IPS-18a (cell line): ENCODE results near the gene MAB21L4.

Experiments
- H3K27ac ChIP-seq: one replicate; pipeline ENCODE4 v1.5.1; 2013; ENCODE audit warnings: low read length
- H3K27me3 ChIP-seq: one replicate; pipeline ENCODE4 v1.6.1; 2013; ENCODE audit warnings: mild to moderate bottlenecking, low read length; ENCODE audit not compliant: control insufficient read depth, insufficient read depth
- H3K36me3 ChIP-seq: one replicate; pipeline ENCODE4 v1.6.1; 2013; ENCODE audit warnings: low read depth, low read length; ENCODE audit not compliant: control insufficient read depth
- H3K4me1 ChIP-seq: one replicate; pipeline ENCODE4 v1.6.1; 2013; ENCODE audit warnings: low read depth, low read length; ENCODE audit not compliant: control insufficient read depth
- H3K4me3 ChIP-seq: one replicate; pipeline ENCODE4 v1.5.1; 2013; ENCODE audit warnings: low read length
- H3K9ac ChIP-seq: one replicate; pipeline ENCODE4 v1.6.1; 2013; ENCODE audit warnings: mild to moderate bottlenecking, low read length, moderate library complexity
- H3K9me3 ChIP-seq: one replicate; pipeline ENCODE4 v1.6.1; 2013; ENCODE audit warnings: low read depth, low read length; ENCODE audit not compliant: control insufficient read depth

Gene MAB21L4

DNA sequence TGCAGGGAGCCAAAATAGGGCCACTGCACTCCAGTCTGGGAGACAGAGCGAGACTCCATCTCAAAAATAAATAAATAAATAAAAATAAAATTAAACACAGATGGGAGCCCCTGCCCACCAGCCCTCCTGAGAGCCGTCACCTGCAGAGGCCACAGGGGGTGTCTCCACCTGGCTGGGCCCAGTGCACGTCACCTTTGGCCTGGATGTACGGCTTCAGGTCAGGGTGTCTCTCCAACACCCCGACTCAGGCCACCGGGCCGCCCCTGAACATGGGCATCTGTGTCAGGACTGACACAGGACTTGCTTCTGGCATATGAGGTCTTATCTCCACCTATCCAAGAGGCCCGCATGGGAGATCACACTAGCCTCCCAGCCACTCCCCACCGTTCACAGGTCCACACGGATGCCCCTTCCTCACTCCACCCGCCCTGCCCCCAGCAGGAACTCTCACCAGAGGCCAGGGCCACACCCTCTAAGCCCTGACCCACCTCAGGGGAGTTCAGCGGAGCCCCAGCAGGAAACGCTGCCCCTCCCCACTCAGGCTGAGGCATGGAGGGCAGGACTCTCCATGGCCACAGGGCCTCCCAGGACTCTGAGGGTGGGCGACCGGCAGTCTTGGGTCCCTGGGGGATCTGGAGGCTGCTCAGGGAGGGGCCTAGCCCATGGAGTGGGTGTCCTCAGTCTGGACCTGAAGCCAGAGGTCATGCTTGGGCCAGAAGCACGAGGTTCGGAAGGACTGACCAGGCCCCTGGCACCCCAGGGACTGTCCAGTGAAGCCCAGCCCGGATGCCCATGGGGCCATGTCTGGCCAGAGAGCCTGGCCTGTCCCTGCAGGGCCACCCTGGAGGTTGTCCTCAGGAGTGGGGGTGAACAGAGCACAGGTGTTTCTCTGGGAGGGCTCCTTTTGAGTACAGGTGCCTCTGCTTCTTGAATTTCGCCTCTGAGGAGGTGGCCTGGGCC lies 8.5 kb upstream of the MAB21L4 start:
- H3K36me3 ChIP-seq: no peaks in the 10 kb centered on the region
- H3K9ac ChIP-seq: no peak overlapping the region
- no peak overlapping the region for H3K4me3 ChIP-seq

GRCh38 chr2:240903191-240904060 lies 7.5 kb upstream of the MAB21L4 start:
- H3K9me3 ChIP-seq: no peaks in the 10 kb centered on the region
- H3K4me3 ChIP-seq: no peak overlapping the region
- H3K4me1 ChIP-seq: no peaks in the 10 kb centered on the region
- H3K9ac ChIP-seq: no peak overlapping the region
- no peak overlapping the region for H3K27ac ChIP-seq
- no peaks in the 10 kb centered on the region for H3K27me3 ChIP-seq
- no peaks in the 10 kb centered on the region for H3K36me3 ChIP-seq

More for the DNA sequence above, 8.5 kb upstream of the MAB21L4 start:
- no peaks in the 10 kb centered on the region for H3K4me1 ChIP-seq
- H3K9me3 ChIP-seq: no peaks in the 10 kb centered on the region
- H3K27ac ChIP-seq: no peak overlapping the region
- H3K27me3 ChIP-seq: no peaks in the 10 kb centered on the region

GRCh38 chr2:240902615-240903041 lies 6.7 kb upstream of the MAB21L4 start:
- H3K9me3 ChIP-seq: no peaks in the 10 kb centered on the region
- H3K36me3 ChIP-seq: no peaks in the 10 kb centered on the region
- no peak overlapping the region for H3K9ac ChIP-seq
- H3K4me1 ChIP-seq: no peaks in the 10 kb centered on the region
- H3K27me3 ChIP-seq: no peaks in the 10 kb centered on the region
- no peak overlapping the region for H3K4me3 ChIP-seq
- H3K27ac ChIP-seq: no peak overlapping the region

DNA sequence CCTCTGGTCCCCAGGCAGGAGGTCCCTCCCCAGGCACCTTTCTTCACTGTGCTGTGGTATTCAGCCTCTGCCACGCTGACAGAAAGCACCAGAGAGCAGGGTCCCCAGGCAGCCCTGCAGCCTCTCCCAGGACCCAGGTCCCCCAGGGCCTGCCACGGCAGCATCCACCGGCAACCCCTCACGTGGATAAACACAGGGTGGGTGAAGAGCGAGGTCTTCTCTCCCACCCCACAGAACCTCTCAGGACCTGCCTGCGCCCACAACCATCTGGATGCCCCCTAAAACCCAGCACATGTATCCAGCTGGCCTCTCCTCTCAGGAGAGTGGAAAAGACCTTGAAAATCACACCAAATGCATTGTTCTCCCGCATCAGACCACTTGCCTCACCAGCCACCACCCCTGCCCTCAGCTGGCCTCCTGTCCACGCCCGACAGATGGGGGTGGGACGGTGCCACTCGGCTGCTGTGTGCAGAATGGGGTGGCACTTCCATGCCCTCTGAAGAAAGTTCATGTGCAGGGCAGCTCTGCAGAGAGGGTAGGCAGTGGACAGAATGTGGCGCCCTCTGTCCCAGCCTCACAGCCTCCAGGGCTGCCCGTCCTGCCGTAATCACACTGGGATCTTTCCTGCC lies 6.1 kb upstream of the MAB21L4 start:
- H3K27ac ChIP-seq: no peak overlapping the region
- H3K27me3 ChIP-seq: no peaks in the 10 kb centered on the region
- no peaks in the 10 kb centered on the region for H3K4me1 ChIP-seq

GRCh38 chr2:240900141-240900860 lies 4.3 kb upstream of the MAB21L4 start:
- Histone ChIP-seq H3K9ac (no peak overlapping the region), H3K27ac (no peak overlapping the region), H3K4me1 (no peaks in the 10 kb centered on the region)

More for the DNA sequence above, 6.1 kb upstream of the MAB21L4 start:
- Histone ChIP-seq H3K4me3 (no peak overlapping the region), H3K9ac (no peak overlapping the region), H3K9me3 (no peaks in the 10 kb centered on the region), H3K36me3 (no peaks in the 10 kb centered on the region)

DNA sequence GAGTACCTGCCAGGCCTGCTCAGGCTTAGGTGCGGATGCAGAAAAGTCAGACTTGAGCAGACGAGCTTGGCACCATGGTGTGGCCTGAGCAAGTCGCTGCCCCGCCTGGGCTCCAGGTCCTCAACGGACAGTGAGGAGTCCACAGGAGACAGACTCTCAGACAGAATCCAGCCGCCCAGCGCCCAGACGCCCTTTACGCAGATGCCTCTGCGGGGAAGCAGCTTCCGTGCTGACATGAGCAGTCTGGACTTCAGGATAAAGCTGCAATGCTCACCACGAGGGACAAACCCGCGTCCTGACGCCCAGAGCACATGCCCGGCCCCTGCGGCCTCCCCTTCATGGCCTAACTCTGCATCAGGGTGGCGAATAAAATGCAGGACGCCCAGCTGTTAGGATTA lies 3.5 kb upstream of the MAB21L4 start:
- Histone ChIP-seq H3K36me3 (no peaks in the 10 kb centered on the region), H3K9ac (no peak overlapping the region), H3K4me1 (no peaks in the 10 kb centered on the region), H3K9me3 (no peaks in the 10 kb centered on the region), H3K27me3 (no peaks in the 10 kb centered on the region), H3K4me3 (no peak overlapping the region), H3K27ac (no peak overlapping the region)

More at GRCh38 chr2:240900141-240900860, 4.3 kb upstream of the MAB21L4 start:
- Histone ChIP-seq H3K9me3 (no peaks in the 10 kb centered on the region), H3K36me3 (no peaks in the 10 kb centered on the region), H3K4me3 (no peak overlapping the region), H3K27me3 (no peaks in the 10 kb centered on the region)

- Histone ChIP-seq H3K4me1 (no peaks in the 10 kb centered on the region), H3K36me3 (no peaks in the 10 kb centered on the region), H3K4me3 (no peak overlapping the region), H3K27me3 (no peaks in the 10 kb centered on the region), H3K9ac (no peak overlapping the region), H3K27ac (no peak overlapping the region), H3K9me3 (no peaks in the 10 kb centered on the region)
These were observed 2.9 kb upstream of the MAB21L4 start for GRCh38 chr2:240898731-240899467.

- Histone ChIP-seq H3K27ac (no peak overlapping the region), H3K36me3 (no peaks in the 10 kb centered on the region), H3K9me3 (no peaks in the 10 kb centered on the region), H3K4me1 (no peaks in the 10 kb centered on the region), H3K9ac (no peak overlapping the region), H3K27me3 (no peaks in the 10 kb centered on the region), H3K4me3 (no peak overlapping the region)
These were observed 2.3 kb upstream of the MAB21L4 start for GRCh38 chr2:240898108-240898730.

- H3K4me1 ChIP-seq: no peaks in the 10 kb centered on the region
- H3K36me3 ChIP-seq: no peaks in the 10 kb centered on the region
- H3K27me3 ChIP-seq: no peaks in the 10 kb centered on the region
- no peak overlapping the region for H3K9ac ChIP-seq
- H3K4me3 ChIP-seq: no peak overlapping the region
- no peak overlapping the region for H3K27ac ChIP-seq
- H3K9me3 ChIP-seq: no peaks in the 10 kb centered on the region
These were observed 1.1 kb upstream of the MAB21L4 start for GRCh38 chr2:240896871-240897692.
